Epithelial cell of esophagus (primary cell): Measurements from ENCODE around the gene PREX1.

Experiments
- DNase-seq: peaks from one replicate; pipeline ENCODE4 v3.0.0; 2010; ENCODE audit warnings: low read depth
- H3K4me3 ChIP-seq: 2 replicates; pipeline ENCODE4 v1.5.1; 2011; ENCODE audit warnings: mild to moderate bottlenecking, low read length, control low read depth
- TF ChIP-seq, protein P1 (sequence below): IDR thresholded peaks from 2 replicates; pipeline ENCODE4 v1.5.1; 2011; ENCODE audit warnings: low read depth, mild to moderate bottlenecking, low read length, control low read depth, inconsistent platforms; ENCODE audit not compliant: insufficient read depth; ENCODE audit errors: missing control alignments

The PREX1 gene

DNA sequence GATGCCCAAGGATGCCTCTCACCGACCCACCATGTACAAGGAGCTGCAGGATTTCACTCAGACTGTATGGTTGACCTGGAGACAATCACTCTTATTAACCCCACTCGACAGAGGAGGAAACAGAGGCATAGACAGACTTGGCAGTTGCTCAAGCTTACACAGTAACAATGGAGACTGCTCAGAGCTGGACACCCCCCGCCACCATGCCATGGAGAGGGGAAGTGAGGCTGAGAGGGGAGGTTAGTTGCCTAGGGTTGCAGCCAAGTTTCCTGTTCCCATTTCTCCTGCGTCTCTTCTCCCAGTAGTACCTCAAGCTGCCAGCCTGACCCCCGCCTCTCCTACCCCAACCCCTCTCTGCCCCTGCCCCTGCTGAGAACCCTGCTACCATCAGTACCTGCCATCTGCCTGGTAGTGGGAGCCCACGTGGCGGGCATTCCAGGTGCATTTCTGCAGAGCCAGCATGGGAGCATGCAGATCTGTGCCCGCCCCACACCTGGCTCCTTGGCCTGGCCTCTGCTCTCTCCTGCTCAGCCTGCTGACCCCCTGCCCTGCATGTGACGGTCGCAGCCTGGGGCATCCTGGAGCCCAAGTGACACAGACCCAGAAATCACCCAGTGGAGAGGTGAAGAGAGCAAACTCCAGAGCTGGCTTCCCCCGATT is 157.7 kb downstream of the PREX1 start:
- TF ChIP-seq, protein P1, sequence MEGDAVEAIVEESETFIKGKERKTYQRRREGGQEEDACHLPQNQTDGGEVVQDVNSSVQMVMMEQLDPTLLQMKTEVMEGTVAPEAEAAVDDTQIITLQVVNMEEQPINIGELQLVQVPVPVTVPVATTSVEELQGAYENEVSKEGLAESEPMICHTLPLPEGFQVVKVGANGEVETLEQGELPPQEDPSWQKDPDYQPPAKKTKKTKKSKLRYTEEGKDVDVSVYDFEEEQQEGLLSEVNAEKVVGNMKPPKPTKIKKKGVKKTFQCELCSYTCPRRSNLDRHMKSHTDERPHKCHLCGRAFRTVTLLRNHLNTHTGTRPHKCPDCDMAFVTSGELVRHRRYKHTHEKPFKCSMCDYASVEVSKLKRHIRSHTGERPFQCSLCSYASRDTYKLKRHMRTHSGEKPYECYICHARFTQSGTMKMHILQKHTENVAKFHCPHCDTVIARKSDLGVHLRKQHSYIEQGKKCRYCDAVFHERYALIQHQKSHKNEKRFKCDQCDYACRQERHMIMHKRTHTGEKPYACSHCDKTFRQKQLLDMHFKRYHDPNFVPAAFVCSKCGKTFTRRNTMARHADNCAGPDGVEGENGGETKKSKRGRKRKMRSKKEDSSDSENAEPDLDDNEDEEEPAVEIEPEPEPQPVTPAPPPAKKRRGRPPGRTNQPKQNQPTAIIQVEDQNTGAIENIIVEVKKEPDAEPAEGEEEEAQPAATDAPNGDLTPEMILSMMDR: no peak
- DNase-seq: no peak
- H3K4me3 ChIP-seq: no peak overlapping the region

DNA sequence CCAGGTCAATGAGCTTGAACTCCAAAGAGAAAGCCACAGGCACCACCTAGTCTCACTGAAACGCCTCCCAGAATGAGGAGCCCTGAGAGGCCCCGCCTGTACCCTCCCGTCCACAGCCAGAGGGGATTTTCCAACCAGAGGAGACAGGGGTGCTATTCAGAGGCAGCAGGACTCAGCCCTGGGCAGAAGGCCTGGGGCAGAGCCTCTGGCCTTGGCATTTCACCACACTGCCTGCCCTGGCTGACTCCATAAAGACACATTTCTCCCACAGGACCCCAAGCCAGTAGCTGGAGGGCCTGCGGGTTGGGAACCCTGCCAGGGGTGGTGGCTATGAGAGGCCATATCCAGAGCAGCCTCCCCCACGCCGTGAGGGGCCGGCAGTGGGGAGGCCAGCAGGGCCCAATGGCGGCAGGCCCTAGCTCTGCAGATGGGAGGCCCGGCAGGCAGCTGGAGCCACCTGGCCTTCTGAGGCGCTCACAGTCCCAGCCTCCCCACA is 159.3 kb downstream of the PREX1 start:
- no peak for DNase-seq
- TF ChIP-seq, protein P1: no peak
- H3K4me3 ChIP-seq: no peak overlapping the region

DNA sequence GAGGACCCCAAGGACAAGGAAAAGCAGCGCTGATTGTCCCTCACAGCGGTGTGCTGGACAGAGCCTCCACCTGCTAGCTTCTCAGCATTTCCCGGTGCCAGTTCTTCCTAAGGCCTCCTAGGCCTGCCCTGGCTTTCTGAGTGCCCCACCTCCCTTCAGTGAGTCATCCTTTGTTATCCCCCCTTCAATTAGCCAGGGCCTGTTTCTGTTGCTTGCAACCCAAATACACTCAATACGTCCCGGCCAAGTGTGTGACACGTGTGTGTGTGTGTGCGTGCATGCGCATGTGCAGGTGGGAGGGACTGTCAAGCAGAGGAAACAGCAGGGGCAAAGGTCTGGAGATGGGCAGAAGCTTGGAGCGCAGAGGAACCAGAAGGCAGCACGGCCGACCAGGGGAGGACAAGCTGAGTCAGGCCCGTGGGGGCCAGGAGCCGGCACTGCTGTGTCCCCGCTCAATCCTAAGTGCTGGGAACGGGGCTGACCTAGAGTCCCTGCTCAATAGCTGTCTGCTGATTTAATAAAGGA is 159.8 kb downstream of the PREX1 start:
- DNase-seq: no peak

DNA sequence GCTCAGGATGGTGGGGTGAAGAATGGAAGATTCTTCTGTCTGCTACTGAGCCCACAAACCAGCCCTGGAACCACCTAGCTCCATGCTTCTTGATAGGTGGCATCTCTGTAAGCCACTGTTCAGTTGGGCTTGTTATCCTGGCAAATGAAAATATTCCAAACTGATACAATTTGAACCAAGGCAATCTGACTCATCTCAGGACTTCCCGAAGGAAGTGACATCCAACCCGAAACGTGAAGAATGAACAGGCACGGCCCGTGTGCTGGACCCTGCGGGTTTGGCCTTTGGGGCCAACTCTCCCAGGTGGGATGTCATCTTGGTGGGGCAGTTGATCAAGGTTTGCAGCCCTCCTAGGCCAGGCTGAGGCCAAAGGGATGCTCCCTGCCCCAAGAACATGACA is 160.3 kb downstream of the PREX1 start:
- H3K4me3 ChIP-seq: no peak overlapping the region
- TF ChIP-seq, protein P1: no peak
- DNase-seq: no peak

More for the DNA sequence above, 159.8 kb downstream of the PREX1 start:
- no peak overlapping the region for H3K4me3 ChIP-seq
- TF ChIP-seq, protein P1: no peak

DNA sequence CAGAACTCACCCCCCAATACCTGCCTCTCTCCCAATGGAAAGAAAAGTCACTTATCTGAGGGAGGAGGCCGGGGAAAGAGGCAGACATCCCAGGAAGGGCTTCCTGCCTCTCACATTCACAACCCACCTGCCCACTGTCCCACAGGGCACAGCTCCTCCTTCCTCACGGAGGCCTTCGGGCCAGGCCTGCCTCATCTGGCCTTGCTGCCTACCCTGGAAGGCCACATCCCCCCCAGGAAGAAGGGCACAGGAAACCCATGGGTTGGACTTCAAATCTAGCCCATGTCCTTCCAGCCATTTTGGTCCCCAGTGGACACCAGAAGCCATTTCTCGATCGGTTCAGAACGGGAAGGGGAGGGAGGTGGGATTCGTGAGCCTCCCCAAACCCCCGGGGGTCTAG is 162.0 kb downstream of the PREX1 start:
- TF ChIP-seq, protein P1: no peak
- H3K4me3 ChIP-seq: no peak overlapping the region
- DNase-seq: no peak

DNA sequence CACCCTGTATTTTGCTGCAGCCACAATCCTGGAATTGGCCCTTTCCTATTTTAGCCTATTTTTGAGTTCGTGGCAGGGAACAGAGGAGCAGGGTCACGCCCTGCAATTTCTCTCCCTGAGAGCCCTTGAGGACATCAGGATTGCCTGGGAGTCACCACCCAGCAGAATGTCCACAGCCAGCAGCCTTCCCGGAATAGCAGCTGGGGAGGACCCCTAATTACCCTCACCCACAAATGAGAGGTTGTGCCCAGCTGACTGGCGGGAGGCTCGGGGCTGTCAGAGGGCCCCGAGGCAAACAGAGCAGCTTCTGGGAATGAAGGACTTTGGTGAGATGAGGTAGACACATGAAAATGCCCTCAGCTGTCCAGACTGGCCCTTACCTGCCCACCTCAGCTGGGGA is 165.1 kb downstream of the PREX1 start:
- no peak overlapping the region for H3K4me3 ChIP-seq
- TF ChIP-seq, protein P1: no peak
- DNase-seq: no peak
